ENCODE measurements around the gene RAB3IL1. TPM values are rescaled to one million over a fixed set of nuclear protein-coding genes. Genes with fewer than 3 reads are reported as not detected.
A peak's percentile ranks its signal among the peaks of the same experiment; 100 is the strongest.

RAB3IL1 gene
- total and polyA plus RNA-seq, 9 donors, result 17.3 to 38.6 (median 35.4) TPM

GRCh38 chr11:61912991-61913698 lies 4.2 kb downstream of the RAB3IL1 start:
- Histone ChIP-seq H3K27me3 (ENCODE audit: control insufficient read depth, insufficient read depth, low read length) (no peaks in the 10 kb centered on the region), H3K4me1 (ENCODE audit: control insufficient read depth, insufficient read depth, low read length) (peaks cover 73% of the 10 kb centered on the region), H3K4me3 (ENCODE audit: low read length) (no peak overlapping the region), H3K9me3 (replicated peaks; ENCODE audit: control insufficient read depth, low read depth, low read length) (no peaks in the 10 kb centered on the region), H3K36me3 (ENCODE audit: control insufficient read depth, insufficient read depth, low read length) (peaks cover 7% of the 10 kb centered on the region), H3K27ac (ENCODE audit: low read length) (peak overlapping the region; percentile 35)
- DNase-seq, result peak; percentile 10
- WGBS (ENCODE audit: insufficient coverage), result 57% methylated on average over 13 of the region's 18 CpGs

- no peak overlapping the region for H3K4me3 ChIP-seq (ENCODE audit: low read length)
- H3K4me1 ChIP-seq (ENCODE audit: control insufficient read depth, insufficient read depth, low read length), result peaks cover 70% of the 10 kb centered on the region
- WGBS (ENCODE audit: insufficient coverage), result 65% methylated on average over 4 of the region's 6 CpGs
- no peaks in the 10 kb centered on the region for H3K9me3 ChIP-seq (replicated peaks; ENCODE audit: control insufficient read depth, low read depth, low read length)
- no peaks in the 10 kb centered on the region for H3K27me3 ChIP-seq (ENCODE audit: control insufficient read depth, insufficient read depth, low read length)
- H3K27ac ChIP-seq (ENCODE audit: low read length), result peak overlapping the region; percentile 35
- peaks cover 13% of the 10 kb centered on the region for H3K36me3 ChIP-seq (ENCODE audit: control insufficient read depth, insufficient read depth, low read length)
- DNase-seq, result peak; percentile 77
Measured at GRCh38 chr11:61912530-61912898, 4.9 kb downstream of the RAB3IL1 start.

- H3K27me3 ChIP-seq (ENCODE audit: control insufficient read depth, insufficient read depth, low read length), result no peaks in the 10 kb centered on the region
- H3K4me1 ChIP-seq (ENCODE audit: control insufficient read depth, insufficient read depth, low read length), result peaks cover 69% of the 10 kb centered on the region
- H3K4me3 ChIP-seq (ENCODE audit: low read length), result no peak overlapping the region
- peak; percentile 36 for DNase-seq
- peak overlapping the region; percentile 62 for H3K27ac ChIP-seq (ENCODE audit: low read length)
- H3K9me3 ChIP-seq (replicated peaks; ENCODE audit: control insufficient read depth, low read depth, low read length), result no peaks in the 10 kb centered on the region
- H3K36me3 ChIP-seq (ENCODE audit: control insufficient read depth, insufficient read depth, low read length), result peaks cover 19% of the 10 kb centered on the region
- WGBS (ENCODE audit: insufficient coverage), result 42% methylated on average over 12 of the region's 17 CpGs
Measured at GRCh38 chr11:61911701-61912529, 5.5 kb downstream of the RAB3IL1 start.

- no peaks in the 10 kb centered on the region for H3K27me3 ChIP-seq (ENCODE audit: control insufficient read depth, insufficient read depth, low read length)
- no peaks in the 10 kb centered on the region for H3K9me3 ChIP-seq (replicated peaks; ENCODE audit: control insufficient read depth, low read depth, low read length)
- 47% methylated on average over 5 of the region's 7 CpGs for WGBS (ENCODE audit: insufficient coverage)
- H3K36me3 ChIP-seq (ENCODE audit: control insufficient read depth, insufficient read depth, low read length), result peaks cover 26% of the 10 kb centered on the region
- H3K4me3 ChIP-seq (ENCODE audit: low read length), result no peak overlapping the region
- peak; percentile 14 for DNase-seq
- H3K4me1 ChIP-seq (ENCODE audit: control insufficient read depth, insufficient read depth, low read length), result peaks cover 64% of the 10 kb centered on the region
- H3K27ac ChIP-seq (ENCODE audit: low read length), result peak overlapping the region; percentile 54
Measured at GRCh38 chr11:61911128-61911700, 6.2 kb downstream of the RAB3IL1 start.

GRCh38 chr11:61910187-61911127 lies 6.9 kb downstream of the RAB3IL1 start:
- H3K4me1 ChIP-seq (ENCODE audit: control insufficient read depth, insufficient read depth, low read length), result peaks cover 63% of the 10 kb centered on the region
- peaks cover 34% of the 10 kb centered on the region for H3K36me3 ChIP-seq (ENCODE audit: control insufficient read depth, insufficient read depth, low read length)
- DNase-seq, result peak; percentile 95
- H3K9me3 ChIP-seq (replicated peaks; ENCODE audit: control insufficient read depth, low read depth, low read length), result no peaks in the 10 kb centered on the region
- no peaks in the 10 kb centered on the region for H3K27me3 ChIP-seq (ENCODE audit: control insufficient read depth, insufficient read depth, low read length)
- no peak overlapping the region for H3K4me3 ChIP-seq (ENCODE audit: low read length)
- WGBS (ENCODE audit: insufficient coverage), result 33% methylated on average over 12 of the region's 13 CpGs
- H3K27ac ChIP-seq (ENCODE audit: low read length), result peak overlapping the region; percentile 54

- DNase-seq, result peak; percentile 90
- Histone ChIP-seq H3K36me3 (ENCODE audit: control insufficient read depth, insufficient read depth, low read length) (peaks cover 48% of the 10 kb centered on the region), H3K4me1 (ENCODE audit: control insufficient read depth, insufficient read depth, low read length) (peaks cover 55% of the 10 kb centered on the region), H3K4me3 (ENCODE audit: low read length) (no peak overlapping the region), H3K27ac (ENCODE audit: low read length) (peak overlapping the region; percentile 55), H3K9me3 (replicated peaks; ENCODE audit: control insufficient read depth, low read depth, low read length) (no peaks in the 10 kb centered on the region), H3K27me3 (ENCODE audit: control insufficient read depth, insufficient read depth, low read length) (no peaks in the 10 kb centered on the region)
- WGBS (ENCODE audit: insufficient coverage), result 22% methylated on average over 7 of the region's 10 CpGs
Measured at GRCh38 chr11:61908730-61909316, 8.5 kb downstream of the RAB3IL1 start.

- H3K4me1 ChIP-seq (ENCODE audit: control insufficient read depth, insufficient read depth, low read length), result peaks cover 51% of the 10 kb centered on the region
- peak overlapping the region; percentile 42 for H3K27ac ChIP-seq (ENCODE audit: low read length)
- H3K36me3 ChIP-seq (ENCODE audit: control insufficient read depth, insufficient read depth, low read length), result peaks cover 50% of the 10 kb centered on the region
- H3K9me3 ChIP-seq (replicated peaks; ENCODE audit: control insufficient read depth, low read depth, low read length), result no peaks in the 10 kb centered on the region
- 68% methylated on average over 13 of the region's 21 CpGs for WGBS (ENCODE audit: insufficient coverage)
- DNase-seq, result no peak
- H3K4me3 ChIP-seq (ENCODE audit: low read length), result no peak overlapping the region
- no peaks in the 10 kb centered on the region for H3K27me3 ChIP-seq (ENCODE audit: control insufficient read depth, insufficient read depth, low read length)
Measured at GRCh38 chr11:61907871-61908729, 9.3 kb downstream of the RAB3IL1 start.

- peaks cover 44% of the 10 kb centered on the region for H3K4me1 ChIP-seq (ENCODE audit: control insufficient read depth, insufficient read depth, low read length)
- H3K4me3 ChIP-seq (ENCODE audit: low read length), result no peak overlapping the region
- WGBS (ENCODE audit: insufficient coverage), result 74% methylated on average over 19 of the region's 19 CpGs
- H3K27me3 ChIP-seq (ENCODE audit: control insufficient read depth, insufficient read depth, low read length), result no peaks in the 10 kb centered on the region
- peaks cover 54% of the 10 kb centered on the region for H3K36me3 ChIP-seq (ENCODE audit: control insufficient read depth, insufficient read depth, low read length)
- H3K27ac ChIP-seq (ENCODE audit: low read length), result no peak overlapping the region
- no peaks in the 10 kb centered on the region for H3K9me3 ChIP-seq (replicated peaks; ENCODE audit: control insufficient read depth, low read depth, low read length)
- no peak for DNase-seq
Measured at GRCh38 chr11:61907282-61907681, 10.1 kb downstream of the RAB3IL1 start.

GRCh38 chr11:61906522-61906909 lies 10.8 kb downstream of the RAB3IL1 start:
- Histone ChIP-seq H3K9me3 (replicated peaks; ENCODE audit: control insufficient read depth, low read depth, low read length) (no peaks in the 10 kb centered on the region), H3K27ac (ENCODE audit: low read length) (no peak overlapping the region), H3K36me3 (ENCODE audit: control insufficient read depth, insufficient read depth, low read length) (peaks cover 56% of the 10 kb centered on the region), H3K4me3 (ENCODE audit: low read length) (no peak overlapping the region), H3K4me1 (ENCODE audit: control insufficient read depth, insufficient read depth, low read length) (peaks cover 36% of the 10 kb centered on the region), H3K27me3 (ENCODE audit: control insufficient read depth, insufficient read depth, low read length) (no peaks in the 10 kb centered on the region)
- no peak for DNase-seq
- 82% methylated on average over 12 of the region's 14 CpGs for WGBS (ENCODE audit: insufficient coverage)
